Measurements from ENCODE around the gene KLF5. TPM values are rescaled to one million over a fixed set of nuclear protein-coding genes. Genes with fewer than 3 reads are reported as not detected.
A peak's percentile ranks its signal among the peaks of the same experiment; 100 is the strongest.
"Not testable (repeated sequence)": the region's sequence is repeated elsewhere in the genome, so short reads cannot be mapped to it uniquely, and the experiment has no call there.

Gene KLF5
- total RNA-seq, 2 donors from 2014 or later = 6.6 to 17.9 TPM

DNA sequence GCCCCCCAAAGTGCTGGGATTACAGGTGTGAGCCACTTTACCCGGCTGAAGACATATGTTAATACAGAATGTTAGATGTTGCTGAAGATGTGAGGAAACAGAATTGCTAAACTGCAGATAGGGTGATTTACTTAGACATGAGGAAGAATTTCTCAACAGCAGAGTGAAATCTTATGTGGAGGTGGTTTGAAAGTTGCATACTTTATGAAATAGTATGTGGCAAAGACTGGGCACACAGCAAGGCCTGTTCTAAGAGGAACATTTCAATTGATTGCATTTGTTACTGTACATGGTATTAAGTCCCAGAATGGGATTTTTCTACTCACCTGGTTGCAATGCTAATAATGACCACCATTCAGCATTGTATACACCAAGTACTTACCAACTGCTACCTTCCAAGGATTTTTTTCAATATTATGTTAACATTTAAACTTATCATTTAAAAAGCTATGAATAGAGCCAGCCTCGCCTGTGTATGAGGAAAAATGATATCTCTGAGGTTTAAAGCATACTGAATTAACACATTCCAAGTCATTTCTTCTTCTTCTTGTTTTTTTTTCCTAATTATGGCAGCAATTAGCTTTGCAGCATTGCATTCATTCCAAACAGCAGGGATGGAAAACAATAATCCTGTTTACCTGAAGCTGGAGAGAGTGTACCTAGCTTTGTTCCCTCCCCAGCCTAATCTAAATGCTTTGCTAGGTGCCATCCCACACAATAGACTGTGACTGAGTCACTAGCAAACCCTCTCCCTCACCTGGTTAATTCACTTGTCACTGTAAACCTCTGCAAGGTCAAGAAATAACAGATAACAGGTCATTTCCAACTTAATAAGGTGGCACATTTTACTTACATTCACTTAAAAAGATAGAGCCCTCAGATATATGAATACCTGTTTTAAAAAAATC is 19.4 kb upstream of the KLF5 start:
- no peaks in the 10 kb centered on the region for H3K9me3 ChIP-seq
- no peak overlapping the region for H3K4me3 ChIP-seq
- ATAC-seq (no peak), DNase-seq (no peak)
- H3K36me3 ChIP-seq (replicated peaks in 1 of 2; ENCODE audit: insufficient read depth in 1 of 2, low read depth in 2 of 2) = no peaks in the 10 kb centered on the region
- H3K4me1 ChIP-seq = peaks cover 22% of the 10 kb centered on the region
- WGBS, 2 donors = 40 to 66% methylated on average over 2 of the region's 2 CpGs
- H3K27ac ChIP-seq = no peak overlapping the region
- intact Hi-C loops (cut with DNase I) = no loop called here
- no peak for TF ChIP-seq POLR2A (IDR thresholded peaks at IDR 0.05)
- TF ChIP-seq, protein P1, sequence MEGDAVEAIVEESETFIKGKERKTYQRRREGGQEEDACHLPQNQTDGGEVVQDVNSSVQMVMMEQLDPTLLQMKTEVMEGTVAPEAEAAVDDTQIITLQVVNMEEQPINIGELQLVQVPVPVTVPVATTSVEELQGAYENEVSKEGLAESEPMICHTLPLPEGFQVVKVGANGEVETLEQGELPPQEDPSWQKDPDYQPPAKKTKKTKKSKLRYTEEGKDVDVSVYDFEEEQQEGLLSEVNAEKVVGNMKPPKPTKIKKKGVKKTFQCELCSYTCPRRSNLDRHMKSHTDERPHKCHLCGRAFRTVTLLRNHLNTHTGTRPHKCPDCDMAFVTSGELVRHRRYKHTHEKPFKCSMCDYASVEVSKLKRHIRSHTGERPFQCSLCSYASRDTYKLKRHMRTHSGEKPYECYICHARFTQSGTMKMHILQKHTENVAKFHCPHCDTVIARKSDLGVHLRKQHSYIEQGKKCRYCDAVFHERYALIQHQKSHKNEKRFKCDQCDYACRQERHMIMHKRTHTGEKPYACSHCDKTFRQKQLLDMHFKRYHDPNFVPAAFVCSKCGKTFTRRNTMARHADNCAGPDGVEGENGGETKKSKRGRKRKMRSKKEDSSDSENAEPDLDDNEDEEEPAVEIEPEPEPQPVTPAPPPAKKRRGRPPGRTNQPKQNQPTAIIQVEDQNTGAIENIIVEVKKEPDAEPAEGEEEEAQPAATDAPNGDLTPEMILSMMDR (IDR thresholded peaks at IDR 0.05) = peak in 2 of 7 experiments; percentile 8 to 14
- H3K27me3 ChIP-seq = no peaks in the 10 kb centered on the region

DNA sequence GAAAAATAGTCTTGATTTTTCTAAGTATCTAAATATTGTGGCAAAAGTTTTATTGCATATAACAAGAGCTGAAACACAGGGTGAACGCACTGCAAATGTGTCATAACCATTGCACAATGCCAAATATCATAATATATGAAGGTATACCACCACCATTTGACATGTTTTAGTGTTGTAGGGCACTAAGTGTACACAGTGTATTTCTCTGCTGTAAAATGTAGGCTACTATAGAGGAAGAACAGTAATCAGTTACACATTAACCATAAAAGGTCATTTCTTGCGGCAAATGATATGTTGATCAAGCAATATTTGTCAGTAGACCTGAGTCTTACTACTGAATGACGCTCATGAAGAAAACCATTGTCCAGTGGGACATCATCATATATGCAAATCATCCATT is 18.3 kb upstream of the KLF5 start:
- no peaks in the 10 kb centered on the region for H3K9me3 ChIP-seq
- H3K27ac ChIP-seq = peak overlapping the region in 1 of 4 donors; percentile 50
- no peak overlapping the region for H3K4me3 ChIP-seq
- no peaks in the 10 kb centered on the region for H3K27me3 ChIP-seq
- H3K36me3 ChIP-seq (replicated peaks in 1 of 2; ENCODE audit: insufficient read depth in 1 of 2, low read depth in 2 of 2) = no peaks in the 10 kb centered on the region
- 20 to 22% methylated on average over 3 of the region's 3 CpGs for WGBS, 2 donors
- intact Hi-C loops (cut with DNase I) = no loop called here
- H3K4me1 ChIP-seq = peaks cover 22% of the 10 kb centered on the region
- TF ChIP-seq, protein P1 (IDR thresholded peaks at IDR 0.05) = no peak
- ATAC-seq = peak; percentile 62
- DNase-seq = no peak

DNA sequence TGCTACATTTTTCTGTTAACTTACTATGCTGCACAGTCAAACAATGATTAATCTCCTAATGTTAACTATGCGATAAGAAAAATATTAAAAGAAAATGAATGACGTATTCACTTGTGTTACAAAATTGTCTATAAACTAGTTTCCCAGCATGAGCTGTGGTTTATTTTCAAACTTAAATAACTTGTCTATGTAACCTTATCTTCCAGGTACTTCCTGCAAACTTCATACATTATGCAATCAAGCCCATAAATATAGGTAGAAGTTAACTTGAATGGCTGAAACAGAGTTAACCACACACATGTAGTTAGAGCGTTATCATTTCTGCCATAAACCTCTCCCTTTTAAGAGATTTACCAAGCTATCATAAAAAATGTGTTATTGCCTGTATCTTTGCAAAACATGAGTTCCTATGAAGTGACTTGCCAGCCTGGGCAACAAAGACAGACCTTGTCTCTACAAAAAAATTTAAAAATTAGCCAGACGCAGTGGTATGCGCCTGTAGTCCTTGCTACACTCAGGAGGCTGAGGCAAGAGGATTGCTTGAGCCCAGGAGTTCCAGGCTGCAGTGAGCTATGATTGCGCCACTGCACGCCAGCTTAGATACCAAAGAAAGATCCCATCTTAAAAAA is 17.7 kb upstream of the KLF5 start:
- no peaks in the 10 kb centered on the region for H3K27me3 ChIP-seq
- H3K9me3 ChIP-seq = no peaks in the 10 kb centered on the region
- H3K4me3 ChIP-seq = no peak overlapping the region
- TF ChIP-seq POLR2A (IDR thresholded peaks at IDR 0.05) = no peak
- TF ChIP-seq, protein P1 (IDR thresholded peaks at IDR 0.05) = no peak
- WGBS, 2 donors = 42 to 53% methylated on average over 7 of the region's 7 CpGs
- peak overlapping the region in 2 of 4 donors; percentile 6 to 50 for H3K27ac ChIP-seq
- no peak for DNase-seq
- intact Hi-C loops (cut with DNase I) = no loop called here
- H3K36me3 ChIP-seq (replicated peaks in 1 of 2; ENCODE audit: insufficient read depth in 1 of 2, low read depth in 2 of 2) = no peaks in the 10 kb centered on the region
- H3K4me1 ChIP-seq = peaks cover 22% of the 10 kb centered on the region
- peak; percentile 57 for ATAC-seq

DNA sequence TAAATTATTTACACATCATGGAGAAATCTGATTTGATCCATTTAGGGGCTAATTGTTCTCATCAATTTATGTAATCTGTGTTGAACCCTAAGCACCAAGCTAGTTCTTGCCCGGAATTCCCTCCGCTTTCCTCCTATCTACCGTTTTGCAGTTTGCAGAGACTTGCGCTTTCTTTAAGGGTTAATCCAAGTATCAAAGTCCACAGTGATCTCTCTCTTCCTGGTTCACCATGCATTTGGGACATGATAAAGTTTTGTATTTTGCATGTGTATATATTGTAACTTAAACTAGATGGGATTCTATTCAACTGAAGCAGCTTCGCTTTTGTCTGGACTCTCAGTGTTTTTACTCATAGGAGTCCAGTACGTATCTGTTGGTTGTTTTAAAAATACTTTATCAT is 13.8 kb upstream of the KLF5 start:
- intact Hi-C loops (cut with DNase I) = no loop called here
- Histone ChIP-seq H3K9me3 (no peaks in the 10 kb centered on the region), H3K4me3 (no peak overlapping the region), H3K36me3 (replicated peaks in 1 of 2; ENCODE audit: insufficient read depth in 1 of 2, low read depth in 2 of 2) (no peaks in the 10 kb centered on the region), H3K4me1 (peaks cover 14% of the 10 kb centered on the region), H3K27ac (no peak overlapping the region), H3K27me3 (no peaks in the 10 kb centered on the region)
- DNase-seq = no peak
- no peak for ATAC-seq
- 90 to 93% methylated on average over 6 of the region's 6 CpGs for WGBS, 2 donors
- TF ChIP-seq POLR2A (IDR thresholded peaks at IDR 0.05) = no peak
- TF ChIP-seq, protein P1 (IDR thresholded peaks at IDR 0.05) = no peak

DNA sequence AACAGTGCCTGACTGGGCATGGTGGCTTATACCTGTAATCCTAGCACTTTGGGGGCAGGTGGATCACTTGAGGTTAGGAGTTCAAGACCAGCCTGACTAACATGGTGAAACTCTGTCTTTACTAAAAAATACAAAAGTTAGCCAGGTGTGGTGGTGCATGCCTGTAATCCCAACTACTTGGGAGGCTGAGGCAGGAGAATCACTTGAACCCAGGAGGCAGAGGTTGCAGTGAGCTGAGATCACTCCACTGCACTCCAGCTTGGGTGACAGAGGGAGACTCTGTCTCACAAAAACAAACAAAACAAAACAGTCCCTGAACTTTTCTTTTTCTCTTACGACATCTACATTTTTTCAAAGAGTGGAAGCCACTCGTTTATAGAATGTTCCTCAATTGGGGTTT is 10.2 kb upstream of the KLF5 start:
- H3K27ac ChIP-seq; intact Hi-C loops (cut with DNase I); H3K4me1 ChIP-seq; H3K36me3 ChIP-seq (replicated peaks in 1 of 2; ENCODE audit: insufficient read depth in 1 of 2, low read depth in 2 of 2); ATAC-seq; H3K9me3 ChIP-seq; H3K27me3 ChIP-seq; DNase-seq; H3K4me3 ChIP-seq: not testable (repeated sequence)
- WGBS, 2 donors = 72 to 74% methylated on average over 2 of the region's 2 CpGs

Measured in body of pancreas (tissue), 4 donors.